NOMO-1 treated with dmso at 0.1 percent for 144 hours (cell line): ENCODE measurements around the gene TBKBP1.
"Not testable (repeated sequence)": the region's sequence is repeated elsewhere in the genome, so short reads cannot be mapped to it uniquely, and the experiment has no call there.

Experiments
- DNase-seq: peaks from one replicate; lab custom pipeline; 2025; ENCODE audit not compliant: unreplicated experiment; lab: John Stamatoyannopoulos, UW

The TBKBP1 gene

DNA sequence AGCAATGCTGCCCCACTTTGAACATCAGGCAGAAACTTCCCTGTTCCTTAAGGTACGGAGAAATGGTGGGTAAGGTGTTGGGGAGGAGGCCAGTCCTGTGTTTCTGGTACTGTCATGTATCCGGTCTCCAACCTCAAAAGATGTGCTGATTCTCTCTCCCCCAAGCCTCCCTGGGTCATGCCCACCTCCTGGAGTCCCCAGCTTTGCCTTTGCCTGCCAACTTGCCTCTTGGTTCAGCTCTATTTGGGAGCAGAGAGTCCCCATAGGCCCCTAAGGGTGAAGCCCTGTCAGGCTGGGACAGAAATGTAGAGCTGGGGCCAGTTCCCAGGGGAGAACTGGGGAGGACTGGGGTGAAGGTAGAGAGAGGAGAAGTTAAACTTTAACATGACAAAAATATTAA is 37.4 kb downstream of the TBKBP1 start:
- no peak for DNase-seq

DNA sequence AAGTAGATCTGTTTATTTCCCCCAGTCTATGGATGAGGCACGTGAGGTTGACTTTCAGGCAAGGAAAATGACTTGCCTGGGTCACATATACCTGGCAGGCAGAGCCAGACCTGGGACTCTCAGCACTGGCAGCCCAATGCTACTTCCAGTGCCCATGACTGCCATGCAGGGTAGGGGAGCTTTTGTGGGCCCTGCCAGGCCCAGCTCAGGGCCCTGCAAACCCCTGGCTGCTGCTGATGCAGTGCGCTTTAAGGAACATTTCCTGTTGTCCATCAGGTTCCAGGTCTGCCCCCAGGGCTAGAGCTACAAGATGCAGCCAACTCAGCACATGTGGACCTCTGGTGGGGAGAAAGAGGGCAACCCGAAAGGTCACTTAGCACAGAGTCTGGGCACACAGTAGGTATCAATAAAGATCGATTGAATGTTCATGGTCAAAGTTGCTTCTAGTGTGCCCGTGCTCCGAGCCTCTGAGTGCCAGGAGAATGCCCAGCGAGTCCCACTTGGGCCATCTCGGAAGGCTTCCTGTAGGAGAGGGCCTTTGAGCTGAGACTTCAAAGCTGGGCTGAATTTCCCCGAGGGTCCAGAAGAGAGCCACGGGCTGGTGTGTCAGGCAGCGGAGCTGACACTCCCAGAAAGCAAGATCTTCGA is 38.6 kb downstream of the TBKBP1 start:
- DNase-seq: no peak

DNA sequence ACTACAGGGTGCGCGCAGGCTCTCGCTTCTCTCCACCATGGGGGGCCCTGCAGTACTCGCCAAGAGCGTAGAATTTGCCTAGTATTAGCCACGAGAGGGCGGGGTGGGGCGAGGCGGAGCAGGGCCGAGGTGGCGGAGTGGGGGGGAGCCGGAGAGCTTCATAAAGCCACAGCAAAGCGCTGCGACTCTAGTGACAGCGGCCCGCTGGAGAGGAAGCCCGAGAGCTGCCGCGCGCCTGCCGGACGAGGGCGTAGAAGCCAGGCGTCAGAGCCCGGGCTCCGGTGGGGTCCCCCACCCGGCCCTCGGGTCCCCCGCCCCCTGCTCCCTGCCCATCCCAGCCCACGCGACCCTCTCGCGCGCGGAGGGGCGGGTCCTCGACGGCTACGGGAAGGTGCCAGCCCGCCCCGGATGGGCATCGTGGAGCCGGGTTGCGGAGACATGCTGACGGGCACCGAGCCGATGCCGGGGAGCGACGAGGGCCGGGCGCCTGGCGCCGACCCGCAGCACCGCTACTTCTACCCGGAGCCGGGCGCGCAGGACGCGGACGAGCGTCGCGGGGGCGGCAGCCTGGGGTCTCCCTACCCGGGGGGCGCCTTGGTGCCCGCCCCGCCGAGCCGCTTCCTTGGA is 39.2 kb downstream of the TBKBP1 start, which contains the start of gene TBX21:
TSS of gene TBX21 (plus strand) at position 190 of the 627 bp plus-strand sequence. CDS start at position 409, 219 bp downstream.
- DNase-seq: peak; percentile 90

- no peak for DNase-seq
Measured at GRCh38 chr17:47733674-47734410, 39.9 kb downstream of the TBKBP1 start.

DNA sequence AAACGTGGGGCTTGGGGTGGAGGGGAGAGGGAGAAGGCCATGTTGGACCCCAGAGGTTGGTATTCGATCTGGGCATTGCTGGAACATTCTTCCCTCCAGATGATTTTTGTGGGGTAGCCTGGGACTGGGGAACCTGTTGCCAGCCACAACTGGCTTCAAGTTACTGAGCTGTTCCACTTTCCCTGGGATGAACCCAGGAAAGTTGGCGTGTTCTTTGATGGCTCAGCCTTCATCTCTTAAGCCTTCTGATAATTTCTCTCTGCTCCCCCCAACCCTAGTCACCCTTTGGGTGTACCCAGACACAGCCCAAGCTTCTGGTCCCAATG is 41.1 kb downstream of the TBKBP1 start:
- DNase-seq: no peak

DNA sequence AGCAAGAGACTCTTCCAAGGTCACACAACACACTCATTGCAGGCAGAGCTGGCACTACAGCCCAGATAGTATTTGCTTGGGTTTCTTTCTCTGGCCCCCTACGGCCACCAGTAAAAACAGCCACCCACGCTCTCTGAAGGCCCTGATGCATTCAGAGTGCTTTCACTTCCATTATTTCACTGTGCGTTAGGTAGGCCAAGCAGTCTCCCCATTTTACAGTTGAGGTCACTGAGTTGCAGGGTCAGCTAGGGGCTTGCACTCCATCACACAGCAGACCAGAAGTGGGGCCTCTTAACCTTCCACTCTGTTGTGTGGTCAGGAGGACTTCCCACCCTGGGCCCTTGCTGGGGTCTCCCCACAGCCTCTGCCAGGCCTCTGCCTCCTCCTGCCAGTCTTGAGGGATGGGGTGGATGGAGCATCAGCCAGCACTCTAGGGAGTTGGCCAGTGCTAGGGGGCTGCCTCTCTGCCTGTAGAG is 41.6 kb downstream of the TBKBP1 start:
- DNase-seq: no peak

DNA sequence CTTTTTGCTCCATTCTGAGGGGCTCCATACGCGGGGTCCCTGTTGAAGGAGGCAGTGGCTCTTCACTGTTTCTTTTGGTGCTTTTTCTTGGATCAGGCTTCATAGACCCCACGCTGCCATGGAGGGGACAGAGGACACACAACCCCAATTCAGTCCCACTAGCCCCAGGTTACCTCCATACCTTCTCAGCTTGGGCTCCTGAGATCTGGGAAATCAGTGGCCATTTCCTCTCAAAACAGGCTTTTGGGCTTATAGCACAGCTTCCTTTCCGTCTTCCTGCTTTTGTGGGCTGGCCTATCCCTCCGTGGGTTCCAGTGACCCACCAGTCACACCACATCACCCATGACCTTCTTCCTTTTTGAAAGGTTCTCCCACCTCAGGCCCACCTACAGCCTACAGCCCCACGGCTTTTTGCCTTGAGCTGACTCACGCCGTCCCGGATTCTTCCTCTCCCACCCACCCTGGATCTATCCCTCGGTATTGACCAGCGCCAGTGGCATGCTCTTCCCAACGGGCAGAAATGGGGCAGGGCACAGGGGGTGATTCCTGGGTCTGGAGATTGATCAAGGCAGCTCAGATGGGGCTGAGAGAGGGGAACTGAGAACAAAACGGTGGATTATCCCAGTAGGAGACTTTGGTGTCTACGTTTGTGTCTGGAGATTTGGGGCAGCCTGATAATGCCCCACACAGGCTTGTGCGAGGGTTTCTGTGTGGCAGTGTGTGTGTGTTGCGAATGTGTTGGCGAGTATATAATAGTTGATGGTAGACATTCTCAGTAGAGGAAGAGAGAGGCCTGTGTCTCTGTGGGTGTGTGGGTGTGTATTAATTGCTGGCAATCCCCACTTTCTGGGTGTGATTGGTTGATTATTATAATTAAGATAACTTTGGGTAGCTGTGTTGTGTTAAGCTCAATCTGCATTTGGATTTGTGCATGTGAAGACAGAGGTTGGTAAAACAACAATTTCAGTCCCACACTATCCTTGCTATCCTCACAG is 42.8 kb downstream of the TBKBP1 start:
- DNase-seq: no peak

- no peak for DNase-seq
Measured at GRCh38 chr17:47738178-47738577, 44.2 kb downstream of the TBKBP1 start.

DNA sequence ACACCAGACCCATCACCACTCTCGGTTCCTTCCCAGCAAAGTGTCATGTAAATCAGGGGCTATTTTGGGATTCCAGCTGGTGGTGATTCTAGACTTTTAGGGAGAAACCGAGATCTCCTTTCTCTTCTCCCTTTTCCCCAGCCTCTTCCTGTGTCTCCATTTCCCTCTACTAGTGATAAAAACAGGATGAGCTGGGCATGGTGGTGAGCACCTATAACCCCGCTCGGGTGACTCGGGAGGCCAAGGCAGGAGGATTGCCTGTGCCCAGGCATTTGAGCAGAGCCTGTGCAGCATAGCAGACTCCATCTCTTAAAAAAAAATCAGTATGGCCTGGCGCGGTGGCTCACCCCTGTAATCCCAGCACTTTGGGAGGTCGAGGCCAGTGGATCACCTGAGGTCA is 45.2 kb downstream of the TBKBP1 start:
- no peak for DNase-seq

- not testable (repeated sequence) for DNase-seq
Measured at GRCh38 chr17:47739945-47740344, 46.0 kb downstream of the TBKBP1 start.

GRCh38 chr17:47741109-47741792 is 47.3 kb downstream of the TBKBP1 start:
- no peak for DNase-seq

- DNase-seq: no peak
Measured at GRCh38 chr17:47741793-47742145, 47.8 kb downstream of the TBKBP1 start.

DNA sequence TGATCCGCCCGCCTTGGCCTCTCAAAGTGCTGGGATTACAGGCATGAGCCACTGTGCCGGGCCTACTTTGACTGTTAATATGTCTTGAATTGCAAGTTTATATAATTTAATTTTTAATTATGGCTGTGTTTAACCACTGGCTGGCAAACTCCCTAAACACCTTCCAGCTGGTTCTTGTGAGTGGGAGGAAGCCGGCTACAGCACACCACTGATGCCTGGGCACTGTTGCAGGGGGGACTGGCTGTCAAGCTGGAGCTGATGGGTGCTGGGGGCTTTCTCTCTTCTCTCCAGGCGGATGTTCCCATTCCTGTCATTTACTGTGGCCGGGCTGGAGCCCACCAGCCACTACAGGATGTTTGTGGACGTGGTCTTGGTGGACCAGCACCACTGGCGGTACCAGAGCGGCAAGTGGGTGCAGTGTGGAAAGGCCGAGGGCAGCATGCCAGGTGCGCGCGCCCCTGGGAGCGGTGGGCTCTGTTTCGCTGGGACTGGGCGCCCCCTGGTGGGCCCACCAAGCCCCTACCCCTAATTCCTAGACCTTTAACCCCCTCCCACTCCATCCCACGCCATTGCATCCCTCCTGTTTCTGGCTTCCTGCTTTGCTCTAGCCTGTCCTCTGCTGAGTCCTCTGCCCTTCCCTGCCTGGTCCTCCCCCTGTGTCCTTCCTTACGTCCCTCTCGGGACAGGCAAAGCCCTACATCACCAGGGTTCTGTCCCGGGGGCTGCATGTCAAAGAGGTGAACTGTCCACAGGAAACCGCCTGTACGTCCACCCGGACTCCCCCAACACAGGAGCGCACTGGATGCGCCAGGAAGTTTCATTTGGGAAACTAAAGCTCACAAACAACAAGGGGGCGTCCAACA is 48.6 kb downstream of the TBKBP1 start:
- no peak for DNase-seq

- DNase-seq: no peak
Measured at GRCh38 chr17:47744168-47745036, 50.4 kb downstream of the TBKBP1 start.

GRCh38 chr17:47745037-47745380 is 51.0 kb downstream of the TBKBP1 start:
- no peak for DNase-seq

DNA sequence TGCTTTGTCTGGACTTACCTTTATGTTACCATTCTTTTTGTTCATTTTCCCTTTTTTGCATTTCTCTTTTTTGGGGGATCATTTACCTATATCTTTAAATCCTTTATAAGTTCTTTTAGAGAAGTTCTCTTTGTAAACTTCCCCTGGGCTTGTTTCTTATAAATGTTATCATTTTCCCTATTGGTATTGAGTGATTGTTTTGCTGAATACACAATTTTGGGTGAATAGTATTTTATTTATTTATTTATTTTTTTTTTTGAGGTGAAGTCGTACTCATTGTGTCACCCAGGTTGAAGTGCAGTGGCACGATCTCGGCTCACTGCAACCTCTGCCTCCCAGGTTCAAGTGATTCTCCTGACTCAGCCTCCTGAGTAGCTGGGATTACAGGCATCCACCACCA is 57.5 kb downstream of the TBKBP1 start:
- no peak for DNase-seq

GRCh38 chr17:47757386-47757785 is 63.4 kb downstream of the TBKBP1 start:
- DNase-seq: no peak

DNA sequence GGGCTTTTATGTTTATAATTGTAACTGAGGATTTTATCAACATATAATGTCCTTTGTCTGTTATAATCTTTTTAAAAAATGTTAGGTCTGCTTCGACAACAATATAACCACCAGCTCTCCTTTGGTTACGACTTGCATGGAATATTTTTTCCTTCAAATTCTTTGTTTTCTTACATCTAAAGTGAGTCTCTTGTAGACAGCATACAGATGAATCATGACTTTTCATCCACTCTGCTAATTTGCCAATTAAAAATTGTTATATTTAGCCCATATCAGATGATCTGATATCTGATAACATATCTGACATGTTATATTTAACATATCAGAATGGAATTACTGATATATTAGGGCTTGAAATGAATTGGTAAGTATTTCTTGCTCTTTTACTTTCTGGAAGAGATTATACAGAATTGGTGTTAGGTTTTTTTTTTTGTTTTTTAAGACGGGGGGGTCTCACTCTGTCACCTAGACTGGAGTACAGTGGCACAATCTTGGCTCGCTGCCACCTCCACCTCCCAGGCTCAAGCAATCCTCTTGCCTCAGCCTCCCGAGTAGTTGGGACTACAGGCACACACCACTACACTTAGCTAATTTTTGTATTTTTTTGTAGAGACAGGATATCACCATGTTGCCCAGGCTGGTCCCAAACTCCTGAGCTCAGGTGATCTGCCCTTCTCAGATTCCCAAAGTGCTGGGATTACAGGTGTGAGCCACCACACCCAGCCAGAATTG is 66.6 kb downstream of the TBKBP1 start:
- DNase-seq: no peak
